Mesenteric fat pad (tissue), 1 donor: ENCODE data around the gene MB21D2. TPM values are rescaled to one million over a fixed set of nuclear protein-coding genes. Genes with fewer than 3 reads are reported as not detected.
"Not testable (repeated sequence)": the region's sequence is repeated elsewhere in the genome, so short reads cannot be mapped to it uniquely, and the experiment has no call there.

ENCODE experiments used
- DNase-seq: peaks from one replicate; pipeline ENCODE4 v3.0.0-alpha.2; 2020; ENCODE audit warnings: low spot score
- total RNA-seq: library from RNA; stranded (reverse); fragmentation: NEBNext Ultra II Directional; extraction: Animal tissue kit (Norgen Biotek cat#: 25700); gene quantifications from one replicate; pipeline ENCODE4 v1.2.1, GENCODE V29; 2021
- donor health status: DM: yes; HTN: yes; CAD: no.

MB21D2 gene
- total RNA-seq, 1 donor from 2014 or later, result 3.3 TPM

GRCh38 chr3:192862408-192863090, 55.1 kb downstream of the MB21D2 start:
- no peak for DNase-seq

GRCh38 chr3:192861972-192862371, 55.7 kb downstream of the MB21D2 start:
- DNase-seq, result no peak

- DNase-seq, result no peak
Measured at GRCh38 chr3:192860454-192860853, 57.2 kb downstream of the MB21D2 start.

DNA sequence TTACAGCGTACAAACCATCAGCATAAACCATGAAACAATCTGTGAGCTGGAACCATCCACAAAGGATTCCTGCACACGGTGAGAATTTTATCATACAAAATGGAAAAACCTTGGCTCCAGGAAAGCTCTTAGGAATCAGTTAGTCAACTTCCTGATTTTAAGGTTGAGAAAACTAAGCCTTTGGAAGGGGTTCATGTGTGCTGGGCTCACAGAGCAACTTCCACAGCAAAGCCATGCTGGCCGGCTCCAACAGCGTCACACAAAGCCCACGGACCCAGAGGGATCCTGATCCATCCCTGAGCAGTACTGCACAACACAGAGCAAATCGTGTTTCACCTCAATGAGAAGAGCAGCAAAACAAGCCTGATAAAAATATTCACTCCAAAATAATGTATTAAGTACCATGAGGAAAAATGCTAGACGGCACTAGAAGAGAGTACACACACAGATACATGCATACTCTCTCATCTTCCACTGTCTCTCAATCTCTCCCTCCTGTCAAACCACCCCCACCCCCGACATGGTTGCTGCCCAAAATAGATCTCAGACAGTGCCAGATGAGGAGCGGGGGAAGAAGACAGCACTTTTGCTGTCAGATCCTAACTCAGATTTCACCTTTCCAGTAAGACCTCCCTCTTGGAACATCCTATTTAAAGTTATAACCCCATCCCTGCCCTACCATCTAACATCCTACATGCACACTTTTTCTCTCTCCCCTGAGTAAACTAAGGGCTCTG, 58.6 kb downstream of the MB21D2 start:
- DNase-seq, result no peak

- no peak for DNase-seq
Measured at GRCh38 chr3:192857260-192857661, 60.4 kb downstream of the MB21D2 start.

DNA sequence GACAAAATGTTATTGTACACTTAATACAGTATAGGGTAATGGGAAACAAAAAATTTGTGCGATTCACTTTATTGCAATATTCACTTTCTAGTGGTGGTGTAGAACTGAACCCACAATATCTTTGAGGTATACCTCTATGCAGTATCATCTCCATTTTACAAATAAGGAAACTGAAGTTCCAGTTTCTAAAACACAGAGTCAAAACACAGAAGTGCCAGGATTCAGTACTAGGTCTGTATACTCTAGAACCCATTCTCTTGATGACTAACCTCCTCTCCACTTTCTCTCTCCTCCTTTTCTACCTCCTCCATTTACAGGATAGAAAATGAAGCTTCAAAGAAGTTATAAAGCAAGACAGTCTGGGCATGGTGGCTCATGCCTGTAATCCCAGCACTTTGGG, 62.2 kb downstream of the MB21D2 start:
- DNase-seq, result no peak

DNA sequence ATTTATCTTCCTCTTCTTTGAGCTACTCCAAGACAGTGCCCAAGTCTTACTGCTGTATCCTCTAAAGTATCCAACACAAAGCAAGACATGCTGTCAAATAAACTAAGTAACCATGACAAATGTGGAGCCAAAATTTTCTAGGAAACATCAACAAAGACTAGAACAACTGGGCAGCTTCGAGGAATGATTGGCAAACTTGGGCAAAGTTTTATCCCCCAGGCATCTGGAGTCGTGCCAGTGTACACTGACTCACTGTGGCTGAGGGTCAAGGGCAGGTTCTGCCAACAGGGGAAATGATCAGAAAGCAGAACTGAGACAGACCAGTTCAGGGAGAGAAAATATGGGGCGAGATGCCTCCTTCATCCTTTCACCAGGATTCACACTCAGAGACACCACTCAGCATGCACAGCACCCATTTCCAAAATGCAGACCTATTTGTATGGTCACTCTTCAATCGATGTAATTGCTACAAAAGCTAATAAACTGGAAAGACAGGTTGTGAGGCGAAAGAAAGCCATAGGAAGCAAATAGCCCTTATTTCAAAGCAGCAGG, 65.8 kb downstream of the MB21D2 start:
- DNase-seq, result no peak

GRCh38 chr3:192850451-192850981, 67.1 kb downstream of the MB21D2 start:
- no peak for DNase-seq

GRCh38 chr3:192849821-192850220, 67.8 kb downstream of the MB21D2 start:
- DNase-seq, result not testable (repeated sequence)

DNA sequence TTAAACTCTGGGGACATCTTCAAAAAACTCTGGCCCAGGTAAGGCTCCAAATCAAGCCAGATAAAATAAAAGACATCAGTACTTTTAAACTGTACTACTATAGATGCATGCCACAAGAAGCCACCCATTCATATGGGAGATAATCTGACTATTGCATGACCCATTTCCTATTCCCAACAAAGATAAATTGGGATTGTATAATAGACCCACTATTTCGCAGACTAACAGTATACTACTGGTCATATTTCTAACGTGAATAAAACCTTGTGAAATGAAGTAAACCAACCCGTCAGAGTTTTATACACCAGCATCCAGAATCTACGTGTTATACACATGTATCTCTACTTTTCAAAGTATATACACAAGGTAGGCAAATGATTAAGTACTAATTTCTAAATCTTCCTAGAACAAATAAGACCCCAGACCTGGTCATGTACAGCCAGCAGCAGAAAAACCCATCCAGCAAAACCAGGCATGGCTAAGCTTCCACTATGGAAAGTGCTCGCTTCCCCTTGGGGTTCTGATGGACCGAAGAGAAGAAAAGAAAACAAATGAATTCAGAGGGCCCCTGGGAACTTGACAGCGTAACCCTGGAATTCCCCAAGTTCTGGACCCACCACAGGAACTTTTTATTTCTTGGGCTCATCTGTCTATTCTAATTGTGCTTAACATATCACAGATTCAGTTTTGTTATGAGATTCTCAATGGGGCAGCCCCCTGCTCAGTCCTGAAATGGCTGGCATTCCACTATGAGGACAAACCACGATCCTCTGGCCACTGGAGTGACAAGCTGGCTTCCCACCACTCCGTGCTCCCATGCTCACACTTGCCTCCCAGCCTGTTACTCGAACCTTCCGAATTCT, 69.1 kb downstream of the MB21D2 start:
- no peak for DNase-seq

GRCh38 chr3:192847941-192848340, 69.7 kb downstream of the MB21D2 start:
- no peak for DNase-seq

DNA sequence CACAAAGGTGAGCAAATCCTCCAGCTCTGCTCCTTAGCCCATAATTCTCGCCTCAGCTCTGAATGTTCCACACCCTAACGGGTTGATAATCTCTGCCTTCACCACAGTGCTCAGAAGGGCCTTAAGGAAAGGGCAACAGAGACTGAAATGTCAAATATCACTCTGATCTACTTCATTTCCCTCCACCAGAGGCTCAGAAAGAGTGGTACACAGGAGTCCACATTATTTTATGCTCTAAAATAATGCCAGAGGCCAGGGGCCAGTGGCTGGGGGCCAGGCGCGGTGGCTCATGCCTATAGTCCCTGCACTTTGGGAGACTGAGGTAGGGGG, 72.2 kb downstream of the MB21D2 start:
- no peak for DNase-seq

GRCh38 chr3:192844836-192845525, 72.7 kb downstream of the MB21D2 start:
- no peak for DNase-seq

DNA sequence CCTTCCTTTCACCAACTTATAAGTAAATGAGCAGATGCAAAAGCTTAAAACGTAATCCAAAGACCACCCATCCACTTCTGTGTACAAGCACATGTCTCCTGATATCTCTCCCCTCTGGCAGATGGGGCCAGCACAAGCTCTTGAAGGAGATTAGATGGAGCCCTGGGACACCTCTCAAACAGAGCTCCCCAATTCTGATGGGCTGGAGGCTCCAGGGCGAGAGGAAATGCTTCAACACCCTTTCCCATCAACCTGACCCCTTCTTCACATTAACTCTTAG, 73.2 kb downstream of the MB21D2 start:
- no peak for DNase-seq

- DNase-seq, result no peak
Measured at GRCh38 chr3:192843723-192844485, 73.8 kb downstream of the MB21D2 start.

DNA sequence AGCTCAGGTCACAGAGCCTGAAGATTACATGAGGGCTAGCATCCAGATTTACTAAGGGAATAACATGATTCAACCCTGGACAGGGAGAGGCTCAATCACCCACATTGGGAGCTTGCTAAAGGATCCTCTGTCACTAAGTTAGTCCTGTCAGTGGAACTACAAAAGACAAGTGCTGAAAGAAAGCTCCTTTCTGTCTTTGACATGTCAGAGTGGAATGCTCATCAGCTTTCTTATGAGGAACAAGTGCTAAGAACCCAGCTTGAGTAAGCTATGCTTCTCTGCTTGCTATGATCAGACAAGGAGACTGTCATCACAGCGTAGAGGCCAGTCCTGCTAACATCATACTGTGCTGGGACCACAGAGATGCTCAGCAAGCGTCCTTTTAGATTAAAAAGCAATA, 74.5 kb downstream of the MB21D2 start:
- no peak for DNase-seq

GRCh38 chr3:192842711-192843110, 74.9 kb downstream of the MB21D2 start:
- DNase-seq, result no peak

DNA sequence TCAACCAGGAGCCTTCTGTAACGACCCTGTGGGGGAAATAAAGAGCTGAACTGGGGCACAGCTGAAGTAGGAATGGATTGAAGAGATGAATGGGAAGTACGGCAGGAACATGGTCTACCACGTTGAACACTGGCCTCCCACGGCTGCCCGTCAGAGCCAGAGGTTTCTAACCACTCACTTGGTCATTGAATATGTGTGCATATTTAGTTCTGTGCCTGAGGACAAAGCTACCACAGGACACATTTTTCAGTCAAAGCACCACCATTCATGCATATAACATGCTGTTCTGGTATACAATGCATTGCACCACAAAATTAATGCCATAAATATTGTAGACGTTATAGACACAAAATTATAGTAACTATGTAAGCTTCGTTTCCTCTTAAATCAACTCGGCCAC, 75.5 kb downstream of the MB21D2 start:
- DNase-seq, result no peak

DNA sequence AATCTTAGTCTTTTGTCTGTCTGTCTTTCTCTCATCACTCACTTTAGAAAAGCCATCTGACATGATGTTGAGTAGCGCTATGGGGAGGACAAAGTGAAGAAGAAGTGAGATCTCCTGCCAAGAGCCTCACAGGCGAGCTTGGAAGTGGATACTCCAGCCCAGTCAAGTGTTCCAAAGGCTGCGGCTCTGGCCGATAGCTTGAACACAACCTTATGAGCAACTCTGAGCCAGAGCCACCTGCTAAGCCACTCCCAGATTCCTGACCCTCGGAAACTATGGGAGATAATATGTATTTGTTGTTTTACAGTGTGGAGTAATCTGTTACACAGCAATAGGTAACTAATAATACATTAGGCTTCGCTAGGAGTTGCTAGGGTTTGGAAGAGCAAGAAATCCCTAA, 76.2 kb downstream of the MB21D2 start:
- no peak for DNase-seq

- no peak for DNase-seq
Measured at GRCh38 chr3:192840143-192840836, 77.4 kb downstream of the MB21D2 start.
